SIG-M5 treated with dmso at 0.1 percent for 504 hours (cell line): ENCODE data around the gene DPP7.

Source experiments
- DNase-seq: peaks from one replicate; lab custom pipeline; 2025; ENCODE audit not compliant: unreplicated experiment; lab: John Stamatoyannopoulos, UW

DPP7 gene

GRCh38 chr9:137111788-137112563 lies 2.6 kb downstream of the DPP7 start:
- no peak for DNase-seq

- no peak for DNase-seq
Measured at GRCh38 chr9:137110911-137111787, 3.4 kb downstream of the DPP7 start.

DNA sequence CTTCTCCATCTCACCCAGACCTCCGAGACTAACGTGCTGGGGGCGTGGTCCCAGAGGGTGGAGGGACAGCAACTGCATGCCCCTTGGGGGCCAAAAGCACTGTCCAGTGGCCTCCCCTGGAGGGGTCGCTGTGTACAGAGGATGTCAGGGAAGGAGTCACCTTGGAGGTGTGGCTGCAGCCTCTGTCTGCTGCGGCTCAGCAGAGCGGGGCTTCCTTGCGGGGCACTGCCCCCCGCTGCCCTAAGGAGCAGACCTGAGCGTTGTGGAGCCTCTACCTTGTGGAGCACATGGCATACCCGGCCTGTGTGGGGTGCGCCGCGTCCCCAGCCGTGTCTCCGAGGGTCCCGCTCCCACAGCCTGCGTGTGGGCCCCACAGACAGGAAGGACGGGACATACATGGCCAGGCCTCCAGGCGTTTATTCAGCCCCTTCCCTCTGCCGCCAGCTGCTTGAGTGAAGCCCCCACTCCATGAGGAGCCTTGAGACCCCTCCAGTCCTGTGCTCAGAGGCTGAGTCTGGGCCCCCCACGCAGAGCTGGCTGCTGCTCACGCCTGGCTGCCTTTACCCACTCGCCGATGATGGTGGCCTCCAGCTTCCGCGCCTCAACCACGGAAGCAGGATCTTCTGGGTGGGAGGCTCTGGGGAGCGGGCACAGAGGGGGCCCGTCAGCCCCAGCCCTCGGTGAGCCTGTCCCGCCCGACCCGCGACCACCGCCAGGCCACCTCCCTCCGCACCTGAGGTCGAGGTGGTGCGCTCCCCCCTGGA lies 4.2 kb downstream of the DPP7 start:
- DNase-seq, result no peak

DNA sequence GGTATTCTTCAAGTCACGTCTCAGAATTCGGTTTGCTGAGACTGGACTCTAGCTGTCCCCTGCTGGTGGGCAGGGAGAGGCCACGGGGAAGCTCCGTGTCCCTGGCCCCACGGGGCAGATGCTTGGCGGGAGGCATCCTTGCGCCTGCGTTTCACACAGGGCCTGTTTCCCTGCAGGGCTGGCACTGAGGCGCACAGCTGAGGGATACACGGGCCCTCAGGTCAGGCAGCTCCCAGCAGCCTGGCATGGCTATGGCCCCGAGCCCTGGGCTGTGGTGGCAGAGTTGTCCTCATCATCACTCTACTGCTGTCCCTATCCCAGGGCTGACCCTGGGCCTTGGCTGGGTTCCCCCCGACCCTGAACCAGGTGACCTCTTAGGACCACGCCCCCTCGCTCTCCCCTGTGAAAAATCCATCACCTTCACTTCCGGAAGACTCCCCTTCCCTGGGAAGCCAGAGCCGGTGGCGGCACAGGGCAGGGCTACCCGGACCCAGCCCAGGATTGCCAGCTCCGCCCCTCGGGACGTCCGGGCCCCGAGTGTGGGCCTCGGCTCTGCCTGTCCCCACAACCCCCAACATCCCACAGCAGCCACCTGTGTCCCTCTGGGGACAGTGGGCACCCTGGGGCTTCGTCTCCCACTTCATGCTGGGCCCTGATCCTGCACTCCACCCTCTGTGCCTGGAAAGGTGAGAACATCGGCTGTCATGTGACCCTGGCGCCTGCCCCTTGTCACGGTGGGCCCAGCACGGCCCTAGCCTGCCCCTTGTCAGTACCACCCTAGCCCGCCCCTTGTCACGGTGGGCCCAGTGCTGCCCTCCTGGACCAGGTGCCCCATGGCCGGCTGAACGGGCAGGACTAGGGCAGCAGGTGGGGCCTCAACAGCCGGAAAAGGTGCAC lies 5.0 kb downstream of the DPP7 start:
- no peak for DNase-seq

GRCh38 chr9:137108608-137109249 lies 5.8 kb downstream of the DPP7 start:
- DNase-seq, result no peak

DNA sequence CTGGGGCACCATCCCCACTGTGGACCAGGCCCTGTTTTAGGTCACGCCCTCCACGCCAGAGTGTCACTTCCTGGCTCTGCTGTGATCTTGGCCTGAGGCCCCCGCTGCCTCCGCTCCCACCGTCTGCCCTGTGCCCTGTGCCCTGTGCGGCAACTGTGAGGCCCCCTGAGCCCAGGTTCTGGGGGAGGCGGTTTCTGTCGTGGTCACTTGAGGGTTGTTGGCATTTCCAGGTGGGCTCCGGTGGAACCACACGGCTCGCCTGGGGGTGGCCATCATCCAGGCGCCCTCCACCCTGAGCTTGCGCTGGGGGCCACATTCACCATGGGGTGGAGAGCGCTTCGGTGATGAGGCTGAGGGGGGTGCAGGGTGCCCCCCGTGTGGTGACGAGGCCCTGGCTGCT lies 6.6 kb downstream of the DPP7 start:
- no peak for DNase-seq

GRCh38 chr9:137107312-137107921 lies 7.1 kb downstream of the DPP7 start:
- DNase-seq, result no peak

- DNase-seq, result no peak
Measured at GRCh38 chr9:137106662-137107250, 7.8 kb downstream of the DPP7 start.

DNA sequence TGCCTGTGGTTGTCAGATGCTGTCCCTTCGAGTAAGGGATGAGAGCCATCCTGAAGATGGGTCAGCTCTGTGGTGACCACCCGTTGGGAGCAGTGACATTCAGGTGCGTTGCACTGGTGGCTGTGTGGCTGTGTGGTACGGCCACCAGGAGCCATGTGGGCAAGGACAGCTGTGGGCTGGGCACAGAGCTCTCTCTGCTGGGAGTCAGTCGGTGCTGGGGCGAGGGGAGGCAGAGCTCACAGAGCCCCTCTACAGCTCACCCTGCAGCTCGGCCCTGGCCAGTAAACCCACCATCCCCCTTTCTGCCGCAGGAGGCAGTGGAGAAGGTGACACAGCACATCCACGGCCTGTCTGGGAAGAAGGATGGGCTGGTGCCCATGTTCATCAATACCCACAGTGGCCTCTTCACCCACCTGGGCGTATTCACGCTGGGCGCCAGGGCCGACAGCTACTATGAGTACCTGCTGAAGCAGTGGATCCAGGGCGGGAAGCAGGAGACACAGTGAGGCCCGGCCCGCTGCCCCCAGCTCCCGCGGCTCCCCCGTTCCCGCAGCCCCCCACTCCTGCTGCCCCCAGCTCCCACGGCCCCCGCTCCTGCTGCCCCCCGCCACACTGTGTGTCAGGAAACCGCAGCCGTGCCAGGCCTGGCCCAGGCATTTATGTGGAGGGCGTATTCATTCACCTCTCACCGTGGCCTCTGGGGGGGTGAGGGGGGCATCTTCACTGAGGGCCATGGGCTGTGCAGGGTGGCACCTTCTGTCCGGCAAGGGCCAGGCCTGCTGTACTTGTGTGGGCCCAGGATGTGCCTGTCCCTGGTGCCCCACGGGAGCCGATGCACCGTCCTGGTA lies 8.5 kb downstream of the DPP7 start:
- DNase-seq, result no peak

DNA sequence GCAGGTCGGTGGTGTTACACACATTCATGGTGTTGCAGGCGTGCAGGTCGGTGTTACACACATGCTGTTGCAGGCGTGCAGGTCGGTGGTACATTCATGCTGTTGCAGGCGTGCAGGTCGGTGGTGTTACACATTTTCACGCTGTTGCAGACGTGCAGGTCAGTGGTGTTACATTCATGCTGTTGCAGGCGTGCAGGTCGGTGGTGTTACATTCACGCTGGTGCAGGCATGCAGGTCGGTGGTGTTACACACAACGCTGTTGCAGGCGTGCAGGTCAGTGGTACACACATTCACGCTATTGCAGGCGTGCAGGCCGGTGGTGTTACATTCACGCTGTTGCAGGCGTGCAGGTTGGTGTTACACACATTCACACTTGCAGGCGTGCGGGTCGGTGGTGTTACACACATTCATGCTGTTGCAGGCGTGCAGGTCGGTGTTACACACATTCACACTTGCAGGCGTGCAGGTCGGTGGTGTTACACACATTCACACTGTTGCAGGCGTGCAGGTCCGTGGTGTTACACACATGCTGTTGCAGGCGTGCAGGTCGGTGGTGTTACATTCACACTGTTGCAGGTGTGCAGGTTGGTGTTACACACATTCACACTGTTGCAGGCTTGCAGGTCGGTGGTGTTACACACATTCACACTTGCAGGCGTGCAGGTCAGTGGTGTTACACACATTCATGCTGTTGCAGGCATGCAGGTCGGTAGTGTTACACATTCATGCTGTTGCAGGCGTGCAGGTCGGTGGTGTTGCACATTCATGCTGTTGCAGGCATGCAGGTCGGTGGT lies 11.1 kb downstream of the DPP7 start:
- DNase-seq, result no peak

GRCh38 chr9:137099231-137099630 lies 15.3 kb downstream of the DPP7 start:
- DNase-seq, result no peak

DNA sequence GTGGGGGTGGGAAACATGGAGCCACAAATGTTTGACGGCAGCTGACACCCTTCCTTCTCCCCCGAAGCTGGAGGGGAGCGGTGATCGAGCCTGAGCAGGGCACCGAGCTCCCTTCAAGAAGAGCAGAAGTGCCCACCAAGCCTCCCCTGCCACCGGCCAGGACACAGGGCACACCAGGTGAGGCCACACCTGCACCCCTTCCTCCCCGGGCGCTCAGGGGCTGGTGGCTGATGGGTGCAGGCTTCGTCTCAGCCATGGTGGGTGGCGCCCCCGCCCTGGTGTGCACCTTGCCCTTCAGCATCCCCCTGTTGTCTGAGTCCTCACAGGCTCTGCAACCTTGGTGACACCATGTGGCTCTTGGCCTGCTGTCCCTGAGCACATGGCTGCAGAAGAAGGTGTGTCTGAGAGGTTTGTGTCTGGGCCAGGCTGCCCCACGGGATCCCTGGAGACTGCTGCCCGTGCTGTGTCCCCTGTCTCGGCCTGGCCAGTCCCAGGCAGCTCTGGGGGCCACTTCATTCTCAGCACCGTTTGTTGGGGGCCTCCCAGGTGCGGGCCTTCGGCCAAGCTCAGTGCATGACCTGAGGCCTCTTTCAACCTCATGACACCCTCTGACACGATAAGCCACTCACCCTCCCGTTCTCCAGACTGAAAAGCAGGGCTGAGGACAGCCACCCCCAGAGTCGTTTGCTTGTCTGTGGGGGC lies 16.6 kb downstream of the DPP7 start:
- DNase-seq, result no peak

DNA sequence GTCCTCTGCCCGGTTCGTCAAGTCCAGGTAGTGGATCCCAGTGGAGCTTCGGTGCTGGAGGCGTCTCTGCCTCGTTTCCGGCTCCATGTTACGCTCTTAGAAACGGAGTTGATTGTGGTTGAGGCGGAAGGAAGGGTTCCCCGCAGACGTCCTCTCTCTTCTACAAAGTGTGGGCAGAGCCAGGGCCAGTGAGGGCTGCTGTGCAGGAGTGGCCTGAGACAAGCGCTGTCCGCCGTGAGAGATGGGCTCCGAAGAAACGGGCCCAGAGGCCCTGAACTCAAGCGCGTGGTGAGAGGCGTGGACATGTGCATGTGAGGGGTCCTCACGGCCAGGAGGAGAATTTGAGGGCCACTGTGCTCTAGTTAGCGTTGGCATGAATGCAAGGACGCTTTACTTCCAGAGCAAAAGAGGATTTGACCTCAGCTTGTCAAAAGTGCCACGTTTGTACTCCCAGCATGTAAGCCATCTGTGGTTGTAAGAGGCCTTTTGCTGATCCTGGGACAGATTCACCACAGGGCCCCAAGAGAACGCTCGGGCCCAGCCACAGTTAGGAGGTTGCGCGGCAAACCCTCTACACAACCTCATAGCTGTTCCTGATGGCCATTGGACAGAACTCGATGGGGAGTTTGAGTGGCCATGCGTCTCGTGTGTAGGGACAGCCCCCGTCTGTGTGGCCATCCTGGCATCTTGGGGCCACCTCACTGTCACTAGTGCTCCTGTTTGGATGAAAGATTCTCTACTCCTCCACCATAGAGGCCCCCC lies 17.6 kb downstream of the DPP7 start:
- DNase-seq, result no peak

- DNase-seq, result no peak
Measured at GRCh38 chr9:137095664-137096517, 18.6 kb downstream of the DPP7 start.

GRCh38 chr9:137089232-137089947 lies 25.1 kb downstream of the DPP7 start:
- DNase-seq, result no peak
